Measurements from ENCODE around the gene FARSB. TPM values are rescaled to one million over a fixed set of nuclear protein-coding genes. Genes with fewer than 3 reads are reported as not detected.

FARSB gene
- total and polyA plus RNA-seq, 10 donors = 7.8 to 17.4 (median 12.7) TPM

DNA sequence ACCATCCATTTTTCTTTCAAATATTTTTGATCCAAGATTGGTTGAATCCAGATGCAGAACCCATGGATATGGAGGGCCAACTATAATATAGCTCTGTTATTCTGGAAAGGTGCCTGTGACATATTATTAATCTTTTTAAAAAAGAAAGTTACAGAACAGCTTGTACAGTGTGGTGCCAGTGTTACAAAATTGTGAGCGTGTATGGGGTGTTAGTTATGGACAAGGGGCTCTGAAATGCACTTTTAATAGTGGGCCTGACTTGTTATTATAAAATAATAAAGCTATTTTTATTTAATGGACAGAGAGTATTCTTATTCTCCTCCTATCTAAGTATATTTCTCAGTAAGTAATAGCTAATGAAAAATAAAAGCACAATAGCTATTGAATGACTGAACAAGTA, 111.2 kb downstream of the FARSB start:
- Histone ChIP-seq H3K27me3 (replicated peaks in 1 of 7) (no peaks in the 10 kb centered on the region), H3K36me3 (no peaks in the 10 kb centered on the region), H3K27ac (no peak overlapping the region), H3K9me3 (no peaks in the 10 kb centered on the region), H3K4me3 (no peak overlapping the region), H3K4me1 (no peaks in the 10 kb centered on the region)
- 67 to 91% (median 85%) methylated on average over 1 of the region's 1 CpG for WGBS, 5 donors
- TF ChIP-seq POLR2A (IDR thresholded peaks at IDR 0.05) (no peak), POLR2AphosphoS5 (IDR thresholded peaks at IDR 0.05) (no peak)
- TF ChIP-seq, protein P1, sequence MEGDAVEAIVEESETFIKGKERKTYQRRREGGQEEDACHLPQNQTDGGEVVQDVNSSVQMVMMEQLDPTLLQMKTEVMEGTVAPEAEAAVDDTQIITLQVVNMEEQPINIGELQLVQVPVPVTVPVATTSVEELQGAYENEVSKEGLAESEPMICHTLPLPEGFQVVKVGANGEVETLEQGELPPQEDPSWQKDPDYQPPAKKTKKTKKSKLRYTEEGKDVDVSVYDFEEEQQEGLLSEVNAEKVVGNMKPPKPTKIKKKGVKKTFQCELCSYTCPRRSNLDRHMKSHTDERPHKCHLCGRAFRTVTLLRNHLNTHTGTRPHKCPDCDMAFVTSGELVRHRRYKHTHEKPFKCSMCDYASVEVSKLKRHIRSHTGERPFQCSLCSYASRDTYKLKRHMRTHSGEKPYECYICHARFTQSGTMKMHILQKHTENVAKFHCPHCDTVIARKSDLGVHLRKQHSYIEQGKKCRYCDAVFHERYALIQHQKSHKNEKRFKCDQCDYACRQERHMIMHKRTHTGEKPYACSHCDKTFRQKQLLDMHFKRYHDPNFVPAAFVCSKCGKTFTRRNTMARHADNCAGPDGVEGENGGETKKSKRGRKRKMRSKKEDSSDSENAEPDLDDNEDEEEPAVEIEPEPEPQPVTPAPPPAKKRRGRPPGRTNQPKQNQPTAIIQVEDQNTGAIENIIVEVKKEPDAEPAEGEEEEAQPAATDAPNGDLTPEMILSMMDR (IDR thresholded peaks at IDR 0.05 in 8 of 11, conservative IDR thresholded peaks at IDR 0.05 in 3 of 11) = no peak
- intact Hi-C loops (cut with DNase I; ENCODE audit: low total_unique reads) = no loop called here
- DNase-seq = no peak

DNA sequence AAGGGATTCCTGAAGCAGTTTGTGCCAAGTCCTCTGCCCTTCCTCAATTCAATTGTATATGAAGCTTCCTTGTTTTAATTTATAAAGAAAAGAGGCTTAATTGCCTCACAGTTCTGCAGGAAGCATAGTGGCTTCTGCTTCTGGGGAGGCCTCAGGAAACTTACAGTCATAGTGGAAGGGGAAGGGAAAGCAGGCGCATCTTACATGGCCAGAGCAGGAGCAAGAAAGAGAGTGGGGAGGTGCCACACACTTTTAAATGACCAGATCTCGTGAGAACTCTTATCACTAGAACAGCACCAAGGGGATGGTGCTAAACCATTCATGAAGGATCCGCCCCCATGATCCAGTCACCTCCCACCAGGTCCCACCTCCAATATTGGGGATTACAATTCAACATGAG, 117.4 kb downstream of the FARSB start:
- 68 to 77% (median 72%) methylated on average over 3 of the region's 3 CpGs for WGBS, 5 donors
- Histone ChIP-seq H3K4me1 (no peaks in the 10 kb centered on the region), H3K4me3 (no peak overlapping the region), H3K9me3 (no peaks in the 10 kb centered on the region), H3K27me3 (replicated peaks in 1 of 7) (peaks cover 0 to 16% (median 0%) of the 10 kb centered on the region in 7 donors), H3K27ac (no peak overlapping the region), H3K36me3 (no peaks in the 10 kb centered on the region)
- no peak for TF ChIP-seq POLR2AphosphoS5 (IDR thresholded peaks at IDR 0.05)
- no peak for TF ChIP-seq POLR2A (IDR thresholded peaks at IDR 0.05)
- TF ChIP-seq, protein P1 (IDR thresholded peaks at IDR 0.05 in 8 of 11, conservative IDR thresholded peaks at IDR 0.05 in 3 of 11) = no peak
- no peak for DNase-seq
- intact Hi-C loops (cut with DNase I; ENCODE audit: low total_unique reads) = no loop called here

DNA sequence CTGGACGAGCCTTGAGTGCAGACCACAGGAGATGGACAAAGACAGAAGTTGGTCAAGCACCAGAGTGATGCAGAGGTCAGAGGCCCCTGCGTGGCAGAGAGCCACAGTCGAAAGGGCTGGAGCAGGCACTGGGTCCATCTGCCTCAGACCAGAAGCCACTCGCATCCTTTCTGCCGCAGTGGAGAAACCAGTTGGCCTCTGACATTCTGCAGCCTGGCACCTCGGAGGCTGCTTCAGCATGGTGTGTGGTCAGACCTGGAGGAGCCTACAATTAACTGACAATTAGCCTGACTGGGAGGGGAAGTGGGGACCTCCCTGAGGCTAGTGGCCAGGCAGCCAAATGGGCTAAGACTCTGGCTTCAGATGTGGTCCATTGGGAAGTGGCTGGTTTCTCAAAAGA, 120.4 kb downstream of the FARSB start:
- Histone ChIP-seq H3K27me3 (replicated peaks in 1 of 7) (peaks cover 0 to 16% (median 0%) of the 10 kb centered on the region in 7 donors), H3K4me3 (no peak overlapping the region), H3K4me1 (no peaks in the 10 kb centered on the region), H3K27ac (no peak overlapping the region), H3K9me3 (no peaks in the 10 kb centered on the region), H3K36me3 (no peaks in the 10 kb centered on the region)
- no peak for DNase-seq
- TF ChIP-seq, protein P1 (IDR thresholded peaks at IDR 0.05 in 8 of 11, conservative IDR thresholded peaks at IDR 0.05 in 3 of 11) = no peak
- TF ChIP-seq POLR2AphosphoS5 (IDR thresholded peaks at IDR 0.05) = no peak
- no peak for TF ChIP-seq POLR2A (IDR thresholded peaks at IDR 0.05)
- intact Hi-C loops (cut with DNase I; ENCODE audit: low total_unique reads) = no loop called here
- WGBS, 5 donors = 75 to 81% (median 79%) methylated on average over 6 of the region's 6 CpGs

DNA sequence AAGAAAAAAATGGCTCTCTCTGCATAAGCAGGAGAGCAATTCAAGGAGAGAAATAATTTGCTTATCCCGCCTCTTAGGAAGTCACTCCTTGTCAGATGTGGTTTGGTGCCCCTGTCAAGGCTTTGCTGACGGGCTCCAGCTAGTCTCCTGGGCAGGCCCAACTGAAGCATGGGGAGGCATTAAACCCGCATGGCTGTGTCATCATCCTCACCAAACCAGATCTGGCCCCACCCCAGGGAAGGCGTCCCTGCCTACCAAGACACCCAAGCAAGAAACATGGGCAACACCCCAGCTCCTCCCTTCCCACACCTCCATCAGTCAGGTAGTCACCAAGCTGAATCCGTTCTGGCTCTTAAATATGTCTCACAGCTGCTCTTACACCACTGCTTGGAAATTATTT, 123.6 kb downstream of the FARSB start:
- TF ChIP-seq, protein P1 (IDR thresholded peaks at IDR 0.05 in 8 of 11, conservative IDR thresholded peaks at IDR 0.05 in 3 of 11) = no peak
- TF ChIP-seq POLR2A (IDR thresholded peaks at IDR 0.05) (no peak), POLR2AphosphoS5 (IDR thresholded peaks at IDR 0.05) (no peak)

More for the DNA sequence above, 123.6 kb downstream of the FARSB start:
- Histone ChIP-seq H3K27me3 (replicated peaks in 1 of 7) (peaks cover 0 to 16% (median 0%) of the 10 kb centered on the region in 7 donors), H3K36me3 (no peaks in the 10 kb centered on the region), H3K4me1 (no peaks in the 10 kb centered on the region), H3K9me3 (no peaks in the 10 kb centered on the region), H3K27ac (no peak overlapping the region), H3K4me3 (no peak overlapping the region)
- DNase-seq = no peak
- intact Hi-C loops (cut with DNase I; ENCODE audit: low total_unique reads) = no loop called here
- WGBS, 5 donors = 71 to 83% (median 76%) methylated on average over 5 of the region's 5 CpGs
